Lower lobe of right lung (tissue), 2 donors: ENCODE measurements around the gene CNBD2. TPM values are rescaled to one million over a fixed set of nuclear protein-coding genes. Genes with fewer than 3 reads are reported as not detected.

Source experiments
- ATAC-seq, 2 donors: fragments of 200-7000 bp; cut with Tn5 transposase; one replicate each; pipeline ENCODE4 v1.9.1; 2020 to 2022; ENCODE audit warnings: mild to moderate bottlenecking in 2 of 2, moderate library complexity in 2 of 2
- DNase-seq: peaks from one replicate; pipeline ENCODE4 v3.0.0-alpha.2; 2020
- H3K27ac ChIP-seq: fragments of 200-600 bp; one replicate; pipeline ENCODE4 v1.8.0; 2022
- H3K27me3 ChIP-seq: fragments of 200-600 bp; one replicate; pipeline ENCODE4 v1.8.0; 2022; ENCODE audit warnings: low read depth
- H3K36me3 ChIP-seq: fragments of 200-600 bp; one replicate; pipeline ENCODE4 v1.8.0; 2022; ENCODE audit warnings: mild to moderate bottlenecking
- H3K4me1 ChIP-seq: fragments of 200-600 bp; one replicate; pipeline ENCODE4 v1.8.0; 2022
- H3K4me3 ChIP-seq: fragments of 200-600 bp; one replicate; pipeline ENCODE4 v1.8.0; 2022; ENCODE audit warnings: mild to moderate bottlenecking
- H3K9me3 ChIP-seq: fragments of 200-600 bp; one replicate; pipeline ENCODE4 v1.8.0; 2022
- CTCF ChIP-seq: fragments of 200-600 bp; IDR thresholded peaks from one replicate; pipeline ENCODE4 v1.8.0; 2022; ENCODE audit warnings: antibody characterized with exemption, mild to moderate bottlenecking
- intact Hi-C: fragments of 100-400 bp; cut with DNase I; formaldehyde crosslinking; loops from one replicate; pipeline ENCODE4 v1.11.0; 2022
- total RNA-seq: library from RNA; stranded (reverse); fragmentation: NEBNext Ultra II Directional; extraction: Animal tissue kit (Norgen Biotek cat#: 25700); gene quantifications from one replicate; pipeline ENCODE4 v1.2.1, GENCODE V29; 2021
- donor health status: DM: no; HTN: yes; CAD: no; lungs with severe emphysema.

The CNBD2 gene
- total RNA-seq, 1 donor from 2014 or later: 4.3 TPM

- Histone ChIP-seq H3K27me3 (no peaks in the 10 kb centered on the region), H3K4me3 (no peak overlapping the region), H3K4me1 (peaks cover 25% of the 10 kb centered on the region), H3K9me3 (no peaks in the 10 kb centered on the region), H3K36me3 (no peaks in the 10 kb centered on the region), H3K27ac (no peak overlapping the region)
- TF ChIP-seq CTCF: no peak
- ATAC-seq (no peak), DNase-seq (no peak)
- intact Hi-C loops: no loop called here
These were observed 94.4 kb downstream of the CNBD2 start for GRCh38 chr20:36062799-36063198.

GRCh38 chr20:36063916-36064657, 95.7 kb downstream of the CNBD2 start:
- Histone ChIP-seq H3K27me3 (no peaks in the 10 kb centered on the region), H3K27ac (peak overlapping the region; percentile 87), H3K4me1 (peaks cover 25% of the 10 kb centered on the region), H3K4me3 (peak overlapping the region; percentile 66), H3K9me3 (no peaks in the 10 kb centered on the region), H3K36me3 (no peaks in the 10 kb centered on the region)
- ATAC-seq: peak; percentile 31 to 32
- no peak for DNase-seq
- intact Hi-C loops: no loop called here
- TF ChIP-seq CTCF: no peak

GRCh38 chr20:36064658-36065426, 96.5 kb downstream of the CNBD2 start:
- DNase-seq: peak; percentile 96
- no peaks in the 10 kb centered on the region for H3K9me3 ChIP-seq
- no peaks in the 10 kb centered on the region for H3K36me3 ChIP-seq
- H3K4me1 ChIP-seq: peaks cover 25% of the 10 kb centered on the region
- H3K27me3 ChIP-seq: no peaks in the 10 kb centered on the region
- no peak for TF ChIP-seq CTCF
- H3K4me3 ChIP-seq: peak overlapping the region; percentile 66
- intact Hi-C loops: no loop called here
- peak overlapping the region; percentile 87 for H3K27ac ChIP-seq
- peak; percentile 99 for ATAC-seq

GRCh38 chr20:36065427-36065998, 97.1 kb downstream of the CNBD2 start:
- peak in 1 of 2 donors; percentile 0 for ATAC-seq
- H3K4me3 ChIP-seq: peak overlapping the region; percentile 66
- peaks cover 25% of the 10 kb centered on the region for H3K4me1 ChIP-seq

More at GRCh38 chr20:36065427-36065998, 97.1 kb downstream of the CNBD2 start:
- Histone ChIP-seq H3K27ac (peak overlapping the region; percentile 87), H3K36me3 (no peaks in the 10 kb centered on the region), H3K9me3 (no peaks in the 10 kb centered on the region), H3K27me3 (no peaks in the 10 kb centered on the region)
- DNase-seq: no peak
- TF ChIP-seq CTCF: no peak
- intact Hi-C loops: no loop called here
